ENCODE measurements around the gene ANAPC4.
A peak's percentile ranks its signal among the peaks of the same experiment; 100 is the strongest.
"Not testable (repeated sequence)": the region's sequence is repeated elsewhere in the genome, so short reads cannot be mapped to it uniquely, and the experiment has no call there.

Gene ANAPC4, protein sequence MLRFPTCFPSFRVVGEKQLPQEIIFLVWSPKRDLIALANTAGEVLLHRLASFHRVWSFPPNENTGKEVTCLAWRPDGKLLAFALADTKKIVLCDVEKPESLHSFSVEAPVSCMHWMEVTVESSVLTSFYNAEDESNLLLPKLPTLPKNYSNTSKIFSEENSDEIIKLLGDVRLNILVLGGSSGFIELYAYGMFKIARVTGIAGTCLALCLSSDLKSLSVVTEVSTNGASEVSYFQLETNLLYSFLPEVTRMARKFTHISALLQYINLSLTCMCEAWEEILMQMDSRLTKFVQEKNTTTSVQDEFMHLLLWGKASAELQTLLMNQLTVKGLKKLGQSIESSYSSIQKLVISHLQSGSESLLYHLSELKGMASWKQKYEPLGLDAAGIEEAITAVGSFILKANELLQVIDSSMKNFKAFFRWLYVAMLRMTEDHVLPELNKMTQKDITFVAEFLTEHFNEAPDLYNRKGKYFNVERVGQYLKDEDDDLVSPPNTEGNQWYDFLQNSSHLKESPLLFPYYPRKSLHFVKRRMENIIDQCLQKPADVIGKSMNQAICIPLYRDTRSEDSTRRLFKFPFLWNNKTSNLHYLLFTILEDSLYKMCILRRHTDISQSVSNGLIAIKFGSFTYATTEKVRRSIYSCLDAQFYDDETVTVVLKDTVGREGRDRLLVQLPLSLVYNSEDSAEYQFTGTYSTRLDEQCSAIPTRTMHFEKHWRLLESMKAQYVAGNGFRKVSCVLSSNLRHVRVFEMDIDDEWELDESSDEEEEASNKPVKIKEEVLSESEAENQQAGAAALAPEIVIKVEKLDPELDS

GRCh38 chr4:25376754-25377571 is at the start of gene ANAPC4:
Gene ANAPC4, plus strand, starts transcription at chr4:25377263. Its CDS starts 165 bp downstream, at chr4:25377428.
- peak; percentile 84 for DNase-seq

GRCh38 chr4:25328463-25328862 is 48.6 kb upstream of the ANAPC4 start:
- not testable (repeated sequence) for DNase-seq

DNA sequence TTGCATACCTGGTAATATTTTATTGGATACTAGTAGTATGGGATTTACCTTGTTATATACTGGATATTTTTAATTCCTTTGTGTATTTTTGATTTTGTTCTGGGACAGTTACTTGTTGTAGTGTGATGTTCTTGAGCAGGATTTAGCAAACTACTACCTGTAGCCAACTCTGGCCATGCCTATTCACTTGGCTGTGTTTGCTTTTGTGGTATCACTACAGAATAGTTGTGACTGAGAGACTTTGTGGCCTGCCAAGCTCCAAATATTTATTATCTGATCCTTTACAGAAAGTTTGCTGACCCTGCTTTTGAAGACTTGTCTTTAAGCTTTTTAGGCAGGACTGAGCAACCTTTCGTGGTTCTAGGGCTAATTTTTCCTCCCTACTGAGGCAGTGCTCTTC is 46.7 kb upstream of the ANAPC4 start:
- no peak for DNase-seq

- DNase-seq: no peak
Observed at GRCh38 chr4:25330905-25331808, 45.9 kb upstream of the ANAPC4 start.

DNA sequence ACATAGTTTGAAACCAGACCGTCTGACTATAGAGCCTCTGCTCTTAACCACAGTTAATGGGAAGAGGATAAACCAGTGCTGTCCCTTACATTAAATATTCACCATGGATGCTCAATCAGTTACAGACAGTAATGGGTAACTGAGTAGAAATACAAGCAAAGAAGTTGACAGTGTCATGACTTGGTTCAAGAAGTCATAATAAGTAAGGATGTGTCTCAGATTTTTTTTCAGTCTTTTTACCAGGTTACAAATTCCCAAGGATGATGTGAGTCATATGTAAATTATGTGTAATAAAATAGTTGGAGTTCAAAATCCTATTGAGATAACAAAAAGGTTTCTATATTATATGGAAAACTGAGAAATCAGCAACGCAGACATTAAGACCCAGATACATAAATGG is 33.4 kb upstream of the ANAPC4 start:
- DNase-seq: no peak

DNA sequence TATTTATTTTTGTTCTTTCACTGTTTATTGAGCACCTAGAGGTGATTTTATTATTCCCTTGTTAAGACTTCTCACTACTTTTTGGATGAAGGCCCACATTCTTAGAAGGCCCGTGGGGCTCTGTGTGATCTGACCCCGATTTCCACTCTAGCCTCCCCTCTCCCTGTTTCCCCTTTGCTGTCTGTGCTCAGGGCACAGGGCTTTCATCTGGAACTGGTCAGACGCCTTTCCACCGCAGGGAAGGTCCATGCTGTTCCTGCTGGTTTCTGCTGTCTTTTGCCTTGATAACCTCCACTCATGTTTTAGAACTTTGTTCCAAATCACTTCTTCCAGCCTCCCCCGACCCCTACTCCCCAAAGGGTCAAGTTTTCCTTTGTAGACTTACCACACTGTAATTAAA is 31.3 kb upstream of the ANAPC4 start:
- DNase-seq: no peak

GRCh38 chr4:25346913-25347312 is 30.1 kb upstream of the ANAPC4 start:
- no peak for DNase-seq

GRCh38 chr4:25347473-25347872 is 29.6 kb upstream of the ANAPC4 start:
- no peak for DNase-seq

GRCh38 chr4:25347971-25348370 is 29.1 kb upstream of the ANAPC4 start:
- no peak for DNase-seq

GRCh38 chr4:25350561-25350960 is 26.5 kb upstream of the ANAPC4 start:
- no peak for DNase-seq

- peak; percentile 0 for DNase-seq
Observed at GRCh38 chr4:25351777-25352416, 25.2 kb upstream of the ANAPC4 start.

DNA sequence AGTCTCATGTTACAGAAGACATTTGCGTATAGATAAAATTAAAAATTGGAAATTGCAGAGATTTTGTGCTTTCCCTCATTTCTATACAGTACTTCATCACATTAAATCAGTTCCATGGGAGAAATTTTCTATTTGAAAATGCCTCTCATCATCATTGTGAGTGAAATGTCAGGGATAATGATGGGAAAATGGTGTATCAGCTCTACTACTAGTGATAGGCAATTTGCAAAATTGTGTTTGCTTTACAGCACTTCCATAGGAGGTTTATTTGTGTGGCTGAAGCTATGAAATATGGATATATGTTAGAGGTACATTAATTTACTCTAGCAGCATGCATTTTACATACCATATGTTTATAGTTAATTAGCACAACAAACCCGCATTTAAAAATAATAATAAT is 21.0 kb upstream of the ANAPC4 start:
- DNase-seq: no peak

GRCh38 chr4:25358515-25359275 is 18.4 kb upstream of the ANAPC4 start:
- no peak for DNase-seq

DNA sequence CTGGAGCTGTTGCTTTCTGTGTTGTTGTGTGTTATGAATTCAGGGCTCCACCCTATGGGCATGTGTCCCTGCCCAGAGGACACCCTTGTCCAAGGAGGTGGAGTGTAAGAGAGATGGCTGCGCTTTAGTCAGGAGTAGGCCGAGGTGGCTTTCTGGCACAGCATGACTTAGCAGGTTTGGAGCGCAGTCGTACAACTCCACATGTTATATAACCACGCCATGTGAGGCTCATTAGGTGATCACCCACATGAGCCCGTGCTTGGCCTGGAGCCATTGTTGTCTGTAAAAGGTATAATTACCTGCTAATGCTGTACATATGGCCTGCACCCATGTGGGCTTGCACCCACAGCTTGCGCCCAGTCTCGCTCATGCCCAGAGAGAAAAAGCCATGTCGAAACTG is 15.8 kb upstream of the ANAPC4 start:
- no peak for DNase-seq

DNA sequence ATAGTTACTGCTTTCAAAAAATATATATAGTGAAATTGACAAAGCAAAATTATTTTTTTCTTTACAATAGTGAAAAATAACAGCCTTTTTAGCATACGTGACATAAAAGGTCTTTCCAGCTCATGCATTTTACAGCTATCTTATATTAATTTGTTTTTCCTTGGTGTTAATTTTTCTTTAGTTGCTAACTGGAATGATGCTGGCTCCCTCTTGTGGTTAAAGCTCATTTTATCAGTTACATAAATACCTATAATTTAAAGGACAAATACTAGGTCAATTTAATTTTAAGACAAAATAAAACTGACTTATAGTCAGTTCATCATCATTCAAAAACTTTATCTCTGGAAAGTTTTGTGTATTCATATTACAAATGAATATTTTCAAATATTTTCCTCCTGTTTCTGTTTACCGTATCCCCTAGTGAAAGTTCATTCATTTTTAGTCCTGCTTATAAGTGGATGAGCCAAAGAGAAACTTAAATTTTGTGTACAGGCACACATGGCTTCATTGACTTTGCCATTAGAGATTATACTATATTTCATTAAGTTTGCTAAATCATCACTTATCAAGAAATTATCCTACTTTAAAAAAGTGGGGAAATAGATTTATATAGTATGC is 9.9 kb upstream of the ANAPC4 start:
- DNase-seq: peak; percentile 36

DNA sequence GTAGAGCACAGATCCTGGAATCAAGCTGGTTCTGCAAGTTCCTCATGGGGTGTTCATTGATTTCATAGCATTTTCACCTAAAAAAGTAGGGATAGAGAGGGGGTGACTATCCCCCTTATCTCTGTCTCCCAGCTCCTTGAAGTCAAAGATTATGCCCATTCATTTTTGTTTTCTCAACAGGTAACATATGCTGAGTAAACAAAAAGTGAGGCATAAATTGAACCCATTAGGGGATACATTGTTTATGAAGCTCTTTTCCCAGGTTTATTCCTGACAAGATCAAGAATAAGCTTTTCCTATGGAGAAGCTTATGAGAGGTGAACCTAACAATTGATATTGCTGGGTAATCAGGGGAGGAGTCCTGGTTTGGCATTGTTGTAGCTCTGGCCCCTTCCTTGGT is 9.2 kb upstream of the ANAPC4 start:
- no peak for DNase-seq

DNA sequence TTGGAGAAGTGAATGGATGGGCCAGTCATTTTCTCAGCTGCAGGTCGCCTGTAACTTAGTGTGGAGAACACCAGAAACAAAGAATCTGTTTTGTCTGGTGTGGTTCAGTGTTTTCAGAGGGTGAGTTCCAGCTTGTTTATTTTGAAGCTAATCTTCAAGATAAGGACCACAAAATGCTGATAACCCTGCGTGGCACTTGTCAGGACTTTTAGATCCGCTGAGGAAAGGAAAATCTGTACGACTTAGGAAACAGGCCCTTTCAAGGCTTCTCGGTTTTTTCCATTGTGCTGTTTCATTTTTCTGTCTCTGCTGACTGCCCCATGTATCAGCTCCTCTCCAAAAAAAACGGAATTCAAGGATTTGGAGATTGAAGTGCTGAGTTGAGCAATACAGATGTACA is 8.7 kb upstream of the ANAPC4 start:
- DNase-seq: no peak

GRCh38 chr4:25370242-25370641 is 6.8 kb upstream of the ANAPC4 start:
- DNase-seq: no peak

DNA sequence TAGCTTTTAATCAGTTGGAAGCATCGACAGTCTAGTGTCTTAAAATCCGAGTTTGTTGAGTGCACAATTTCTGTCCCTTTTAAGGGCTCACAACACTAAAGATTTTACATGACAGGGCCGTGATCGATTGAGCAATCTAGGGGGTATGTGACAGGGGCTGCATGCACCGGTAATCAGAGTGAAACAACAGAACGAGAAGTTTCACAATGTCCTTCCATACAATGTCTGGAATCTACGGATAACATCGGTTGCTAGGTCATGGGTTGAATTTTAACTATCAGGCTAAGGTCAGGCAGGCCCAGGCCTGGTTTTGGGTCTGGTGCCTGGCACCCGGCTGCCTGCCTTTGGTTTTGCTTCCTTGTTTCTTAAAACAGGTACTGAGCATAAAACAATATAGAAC is 4.5 kb upstream of the ANAPC4 start:
- not testable (repeated sequence) for DNase-seq

Data from amniotic stem cell (primary cell).